Endothelial cell of umbilical vein (primary cell): ENCODE measurements around the gene RASGEF1C. TPM values are rescaled to one million over a fixed set of nuclear protein-coding genes. Genes with fewer than 3 reads are reported as not detected.

Source experiments
- BruUV-seq: library from RNA; stranded (reverse); fragments of 400-500 nt; replicated peaks from 2 replicates; lab custom pipeline; 2021; lab: Mats Ljungman, UMichigan
- CTCF ChIA-PET: fragments of 300-600, 350-600 bp; sonication (Branson Sonifier 250); formaldehyde crosslinking; loops from one replicate; lab custom pipeline; 2021; ENCODE audit warnings: antibody characterized with exemption, inconsistent platforms; lab: Charles Lee
- POLR2A ChIA-PET: fragments of 300-600, 350-600 bp; sonication (Branson Sonifier 250); formaldehyde crosslinking; loops from one replicate; lab custom pipeline; 2021; ENCODE audit warnings: antibody characterized with exemption, inconsistent platforms; lab: Charles Lee
- DNase-seq: peaks from one replicate; pipeline ENCODE4 v3.0.0-alpha.2; 2011; ENCODE audit warnings: low read depth, low spot score
- FAIRE-seq: peaks from 2 replicates; lab custom pipeline; 2011; peaks lifted over from hg19 to GRCh38; lab: Jason Lieb, UNC
- H2AFZ ChIP-seq: 2 replicates; pipeline ENCODE4 v1.6.0; 2012; ENCODE audit warnings: low read depth, low read length, control low read depth, inconsistent platforms
- H3K27ac ChIP-seq: 2 replicates; pipeline ENCODE4 v1.5.1; 2011; ENCODE audit warnings: low read depth, mild to moderate bottlenecking, control low read depth, low read length, moderate library complexity; ENCODE audit not compliant: insufficient read depth
- H3K27me3 ChIP-seq, 2 experiments: 2 replicates each; pipeline versions ENCODE4 v1.6.0 to v1.6.1; 2011; ENCODE audit warnings: low read length in 2 of 2, mixed read lengths in 1 of 2; ENCODE audit not compliant: control insufficient read depth in 2 of 2, insufficient read depth in 2 of 2
- H3K36me3 ChIP-seq, 2 experiments: 2 replicates in 1 of 2; 3 replicates in 1 of 2; pipeline ENCODE4 v1.5.1; 2011; ENCODE audit warnings: low read length in 2 of 2, mild to moderate bottlenecking in 1 of 2, moderate library complexity in 1 of 2; ENCODE audit not compliant: control insufficient read depth in 2 of 2, insufficient read depth in 2 of 2; ENCODE audit errors: extremely low read depth in 1 of 2
- H3K4me1 ChIP-seq: 3 replicates; pipeline ENCODE4 v1.5.1; 2011; ENCODE audit warnings: mild to moderate bottlenecking, low read length; ENCODE audit not compliant: control insufficient read depth, insufficient read depth; ENCODE audit errors: extremely low read depth
- H3K4me2 ChIP-seq: 2 replicates; pipeline ENCODE4 v1.6.1; 2011; ENCODE audit warnings: low read length, control low read depth, mixed read lengths; ENCODE audit not compliant: insufficient read depth
- H3K4me3 ChIP-seq, 3 experiments: fragments of 200-600 bp in 1 of 3; sonication (generic), shearing (Covaris generic) in 1 of 3; replicated peaks in 1 of 3; 2 replicates each; pipeline ENCODE4 v1.5.1; 2011 to 2016; ENCODE audit warnings: control low read depth in 3 of 3, low read length in 3 of 3, mild to moderate bottlenecking in 2 of 3, inconsistent platforms in 1 of 3, low read depth in 1 of 3, moderate library complexity in 1 of 3; ENCODE audit not compliant: insufficient read depth in 1 of 3
- H3K79me2 ChIP-seq: 2 replicates; pipeline ENCODE4 v1.6.0; 2012; ENCODE audit warnings: low read length, inconsistent platforms; ENCODE audit not compliant: control insufficient read depth, insufficient read depth
- H3K9ac ChIP-seq: replicated peaks from 2 replicates; pipeline ENCODE3; 2011; ENCODE audit warnings: low read length, control low read depth; ENCODE audit not compliant: insufficient read depth; ENCODE audit errors: extremely low read depth
- H3K9me1 ChIP-seq: replicated peaks from 3 replicates; pipeline ENCODE4 v1.6.0; 2011; ENCODE audit warnings: mild to moderate bottlenecking, low read length; ENCODE audit not compliant: control insufficient read depth, insufficient read depth; ENCODE audit errors: extremely low read depth
- H3K9me3 ChIP-seq: replicated peaks from 2 replicates; pipeline ENCODE4 v1.5.1; 2012; ENCODE audit warnings: low read length, inconsistent platforms; ENCODE audit not compliant: control insufficient read depth, insufficient read depth
- H4K20me1 ChIP-seq: replicated peaks from 2 replicates; pipeline ENCODE3; 2011; ENCODE audit warnings: mild to moderate bottlenecking, low read length; ENCODE audit not compliant: control insufficient read depth, insufficient read depth; ENCODE audit errors: extremely low read depth
- EZH2 ChIP-seq: IDR thresholded peaks from 2 replicates; pipeline ENCODE4 v1.6.1; 2012; ENCODE audit warnings: borderline replicate concordance, low read depth, mild to moderate bottlenecking, moderate library complexity, low read length, inconsistent platforms; ENCODE audit not compliant: severe bottlenecking
- FOS ChIP-seq: IDR thresholded peaks from 2 replicates; pipeline ENCODE4 v1.6.1; 2011; ENCODE audit warnings: mild to moderate bottlenecking, low read length, moderate library complexity, borderline replicate concordance; ENCODE audit not compliant: insufficient read depth
- GATA2 ChIP-seq: IDR thresholded peaks from 2 replicates; pipeline ENCODE4 v1.7.0; 2011; ENCODE audit warnings: low read depth, mild to moderate bottlenecking, moderate library complexity, mixed read lengths, low read length; ENCODE audit not compliant: insufficient read length, insufficient read depth
- JUN ChIP-seq: IDR thresholded peaks from 2 replicates; pipeline ENCODE4 v1.6.1; 2011; ENCODE audit warnings: borderline replicate concordance, low read depth; ENCODE audit not compliant: insufficient read length, insufficient read depth
- MYC ChIP-seq: IDR thresholded peaks from one replicate; pipeline ENCODE4 v1.6.1; 2011; ENCODE audit warnings: mild to moderate bottlenecking, low read depth, low read length
- POLR2A ChIP-seq: IDR thresholded peaks from 2 replicates; pipeline ENCODE4 v1.6.1; 2012; ENCODE audit warnings: low read depth, mild to moderate bottlenecking, control low read depth, low read length
- POLR2AphosphoS5 ChIP-seq: IDR thresholded peaks from 2 replicates; pipeline ENCODE4 v1.6.1; 2012; ENCODE audit warnings: low read depth, mild to moderate bottlenecking, control low read depth, low read length, moderate library complexity; ENCODE audit not compliant: insufficient read depth
- dilution Hi-C: fragments of 300-500 bp; cut with MboI; formaldehyde crosslinking; loops from one replicate; pipeline ENCODE4 v1.15.0; 2019; ENCODE audit warnings: low sequenced_read_pairs; ENCODE audit not compliant: extremely low pct_ligation_motif_present
- intact Hi-C: fragments of 100-400 bp; cut with micrococcal nuclease; formaldehyde crosslinking; loops from one replicate; pipeline ENCODE4 v1.10.0; 2022
- polyA plus RNA-seq, 4 experiments: library from polyadenylated mRNA; depleted of rRNA in 3 of 4; stranded (reverse) in 3 of 4; unstranded in 1 of 4; fragments of >200 nt; gene quantifications; 2 replicates each; pipeline versions ENCODE4 v1.2.1 to v1.2.3, GENCODE V29; 2011 to 2012; ENCODE audit warnings: missing spikeins in 1 of 4
- total RNA-seq: library from RNA; stranded (reverse); gene quantifications from 2 replicates; pipeline ENCODE4 v1.2.3, GENCODE V29; 2021
- TF ChIP-seq, protein P1 (sequence below): IDR thresholded peaks from 2 replicates; pipeline ENCODE4 v1.6.1; 2011; ENCODE audit not compliant: insufficient read depth, insufficient read length
- TF ChIP-seq, protein P2 (sequence below), 2 donors: IDR thresholded peaks; 1 replicate in 1 of 2; 2 replicates in 1 of 2; pipeline ENCODE4 v1.5.1; 2011; ENCODE audit warnings: low read length in 2 of 2, mild to moderate bottlenecking in 2 of 2, moderate library complexity in 2 of 2, control low read depth in 1 of 2, inconsistent platforms in 1 of 2, low read depth in 1 of 2; ENCODE audit not compliant: insufficient read depth in 1 of 2; ENCODE audit errors: extremely low read depth in 1 of 2

RASGEF1C gene
- total and polyA plus RNA-seq, 2 donors (not counting 3 experiments of a cell fraction or from before 2014, with no cell fraction given), result not detected

DNA sequence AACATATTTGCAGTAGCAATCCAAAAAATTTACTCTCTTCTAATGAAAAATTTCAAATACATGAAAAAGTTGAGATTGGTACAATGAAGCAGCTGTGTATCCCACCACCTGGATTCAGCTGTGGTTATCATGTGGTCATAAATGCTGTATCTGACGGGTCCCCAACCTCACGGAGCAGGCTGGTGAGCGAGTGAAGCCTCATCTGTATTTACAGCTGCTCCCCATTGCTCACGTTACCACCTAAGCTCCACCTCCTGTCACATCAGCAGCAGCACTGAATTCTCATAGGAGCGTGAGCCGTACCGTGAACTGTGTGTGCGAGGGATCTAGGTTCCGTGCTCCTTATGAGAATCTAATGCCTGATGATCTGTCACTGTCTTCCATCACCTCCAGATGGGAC is 130.7 kb downstream of the RASGEF1C start:
- dilution Hi-C loops (no loop called here), intact Hi-C loops (no loop called here)
- Histone ChIP-seq H4K20me1 (no peaks in the 10 kb centered on the region), H3K9me3 (no peaks in the 10 kb centered on the region), H3K27me3 (peaks cover 0 to 11% of the 10 kb centered on the region in 2 experiments), H2AFZ (no peak overlapping the region), H3K4me1 (no peaks in the 10 kb centered on the region), H3K9me1 (no peaks in the 10 kb centered on the region), H3K9ac (no peak overlapping the region), H3K27ac (no peak overlapping the region), H3K4me3 (no peak overlapping the region), H3K36me3 (no peaks in the 10 kb centered on the region), H3K4me2 (no peak overlapping the region), H3K79me2 (no peaks in the 10 kb centered on the region)
- ChIA-PET POLR2A (no interaction called here), CTCF (interaction anchor here (1.6 kb wide), 1 partner anchor 10 kb away, joined by 4 read pairs; no protein-coding TSS in a partner anchor)
- FAIRE-seq (peak; percentile 24), DNase-seq (no peak)
- BruUV-seq, result no TSS peak
- no peak for TF ChIP-seq POLR2AphosphoS5
- no peak for TF ChIP-seq GATA2
- TF ChIP-seq, protein P1, sequence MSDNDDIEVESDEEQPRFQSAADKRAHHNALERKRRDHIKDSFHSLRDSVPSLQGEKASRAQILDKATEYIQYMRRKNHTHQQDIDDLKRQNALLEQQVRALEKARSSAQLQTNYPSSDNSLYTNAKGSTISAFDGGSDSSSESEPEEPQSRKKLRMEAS, result no peak
- TF ChIP-seq, protein P2, sequence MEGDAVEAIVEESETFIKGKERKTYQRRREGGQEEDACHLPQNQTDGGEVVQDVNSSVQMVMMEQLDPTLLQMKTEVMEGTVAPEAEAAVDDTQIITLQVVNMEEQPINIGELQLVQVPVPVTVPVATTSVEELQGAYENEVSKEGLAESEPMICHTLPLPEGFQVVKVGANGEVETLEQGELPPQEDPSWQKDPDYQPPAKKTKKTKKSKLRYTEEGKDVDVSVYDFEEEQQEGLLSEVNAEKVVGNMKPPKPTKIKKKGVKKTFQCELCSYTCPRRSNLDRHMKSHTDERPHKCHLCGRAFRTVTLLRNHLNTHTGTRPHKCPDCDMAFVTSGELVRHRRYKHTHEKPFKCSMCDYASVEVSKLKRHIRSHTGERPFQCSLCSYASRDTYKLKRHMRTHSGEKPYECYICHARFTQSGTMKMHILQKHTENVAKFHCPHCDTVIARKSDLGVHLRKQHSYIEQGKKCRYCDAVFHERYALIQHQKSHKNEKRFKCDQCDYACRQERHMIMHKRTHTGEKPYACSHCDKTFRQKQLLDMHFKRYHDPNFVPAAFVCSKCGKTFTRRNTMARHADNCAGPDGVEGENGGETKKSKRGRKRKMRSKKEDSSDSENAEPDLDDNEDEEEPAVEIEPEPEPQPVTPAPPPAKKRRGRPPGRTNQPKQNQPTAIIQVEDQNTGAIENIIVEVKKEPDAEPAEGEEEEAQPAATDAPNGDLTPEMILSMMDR (IDR thresholded peaks at IDR 0.05; ENCODE audit: extremely low read depth in 1 of 2, insufficient read depth in 1 of 2, low read depth in 1 of 2, low read length in 2 of 2), result no peak
- TF ChIP-seq FOS, result no peak
- TF ChIP-seq MYC, result no peak
- TF ChIP-seq EZH2, result no peak
- TF ChIP-seq POLR2A, result no peak
- TF ChIP-seq JUN, result no peak
